Astrocyte of the hippocampus (primary cell): ENCODE measurements around the gene LCP1.

Experiments used
- DNase-seq: peaks from one replicate; pipeline ENCODE4 v3.0.0; 2011; ENCODE audit warnings: low read depth, low spot score

Gene LCP1

GRCh38 chr13:46127358-46128023, 54.5 kb downstream of the LCP1 start:
- no peak for DNase-seq

GRCh38 chr13:46126552-46127357, 55.2 kb downstream of the LCP1 start:
- peak; percentile 90 for DNase-seq

- DNase-seq = no peak
Observed at GRCh38 chr13:46126056-46126455, 55.9 kb downstream of the LCP1 start.

- no peak for DNase-seq
Observed at GRCh38 chr13:46124967-46125933, 56.7 kb downstream of the LCP1 start.

GRCh38 chr13:46124531-46124966, 57.4 kb downstream of the LCP1 start:
- no peak for DNase-seq

- no peak for DNase-seq
Observed at GRCh38 chr13:46122304-46122703, 59.7 kb downstream of the LCP1 start.

- DNase-seq = no peak
Observed at GRCh38 chr13:46121597-46122163, 60.3 kb downstream of the LCP1 start.

- no peak for DNase-seq
Observed at GRCh38 chr13:46121033-46121432, 60.9 kb downstream of the LCP1 start.

GRCh38 chr13:46119883-46120614, 61.9 kb downstream of the LCP1 start:
- DNase-seq = peak; percentile 74

GRCh38 chr13:46116653-46117502, 65.1 kb downstream of the LCP1 start:
- no peak for DNase-seq

GRCh38 chr13:46114613-46115012, 67.4 kb downstream of the LCP1 start:
- no peak for DNase-seq

GRCh38 chr13:46113596-46113995, 68.4 kb downstream of the LCP1 start:
- peak; percentile 71 for DNase-seq

GRCh38 chr13:46111151-46111550, 70.8 kb downstream of the LCP1 start:
- no peak for DNase-seq

- no peak for DNase-seq
Observed at GRCh38 chr13:46109451-46109850, 72.5 kb downstream of the LCP1 start.

- DNase-seq = no peak
Observed at GRCh38 chr13:46106839-46107371, 75.1 kb downstream of the LCP1 start.

GRCh38 chr13:46104868-46105267, 77.1 kb downstream of the LCP1 start, which contains the start of gene CPB2:
Gene CPB2 (minus strand): TSS chr13:46105033. CDS start chr13:46105009, 24 bp downstream.
- no peak for DNase-seq

- DNase-seq = no peak
Observed at GRCh38 chr13:46103037-46103436, 78.9 kb downstream of the LCP1 start.

- DNase-seq = no peak
Observed at GRCh38 chr13:46102255-46102605, 79.7 kb downstream of the LCP1 start.

GRCh38 chr13:46101484-46102254, 80.3 kb downstream of the LCP1 start:
- no peak for DNase-seq
